ENCODE results near the gene LRRC31.

The LRRC31 gene

GRCh38 chr3:169861871-169862270 is 7.9 kb downstream of the LRRC31 start:
- DNase-seq: peak; percentile 87

- no peak for DNase-seq
These were observed 11.9 kb downstream of the LRRC31 start for GRCh38 chr3:169857811-169858210.

- DNase-seq: no peak
These were observed 14.2 kb downstream of the LRRC31 start for GRCh38 chr3:169855514-169855913.

GRCh38 chr3:169850618-169851017 is 19.1 kb downstream of the LRRC31 start:
- no peak for DNase-seq

- no peak for DNase-seq
These were observed 21.0 kb downstream of the LRRC31 start for GRCh38 chr3:169848741-169849140.

GRCh38 chr3:169847896-169848295 is 21.8 kb downstream of the LRRC31 start:
- DNase-seq: no peak

- peak; percentile 88 for DNase-seq
These were observed 23.1 kb downstream of the LRRC31 start for GRCh38 chr3:169846458-169847193.

GRCh38 chr3:169842960-169843359 is 26.8 kb downstream of the LRRC31 start:
- no peak for DNase-seq

GRCh38 chr3:169841171-169841570 is 28.6 kb downstream of the LRRC31 start:
- DNase-seq: no peak

GRCh38 chr3:169838511-169839030 is 31.2 kb downstream of the LRRC31 start:
- DNase-seq: no peak

GRCh38 chr3:169836942-169837275 is 32.8 kb downstream of the LRRC31 start:
- DNase-seq: no peak

GRCh38 chr3:169836078-169836941 is 33.4 kb downstream of the LRRC31 start:
- peak; percentile 66 for DNase-seq

GRCh38 chr3:169835533-169835932 is 34.2 kb downstream of the LRRC31 start:
- no peak for DNase-seq

- no peak for DNase-seq
These were observed 42.0 kb downstream of the LRRC31 start for GRCh38 chr3:169827712-169828111.

- DNase-seq: no peak
These were observed 44.4 kb downstream of the LRRC31 start for GRCh38 chr3:169825316-169825715.

GRCh38 chr3:169822983-169823382 is 46.8 kb downstream of the LRRC31 start:
- no peak for DNase-seq

- peak; percentile 26 for DNase-seq
These were observed 47.2 kb downstream of the LRRC31 start for GRCh38 chr3:169822540-169822939.

GRCh38 chr3:169822091-169822490 is 47.6 kb downstream of the LRRC31 start:
- peak; percentile 25 for DNase-seq

- DNase-seq: no peak
These were observed 51.4 kb downstream of the LRRC31 start for GRCh38 chr3:169818316-169818715.

- DNase-seq: no peak
These were observed 54.1 kb downstream of the LRRC31 start for GRCh38 chr3:169815590-169816150.

- peak; percentile 62 for DNase-seq
These were observed 55.8 kb downstream of the LRRC31 start for GRCh38 chr3:169813757-169814517.

- no peak for DNase-seq
These were observed 56.5 kb downstream of the LRRC31 start for GRCh38 chr3:169813278-169813677.
